ENCODE data around the gene KCTD1. TPM values are rescaled to one million over a fixed set of nuclear protein-coding genes. Genes with fewer than 3 reads are reported as not detected.

Gene KCTD1
- total RNA-seq, 1 donor from 2014 or later, result 27.8 TPM

DNA sequence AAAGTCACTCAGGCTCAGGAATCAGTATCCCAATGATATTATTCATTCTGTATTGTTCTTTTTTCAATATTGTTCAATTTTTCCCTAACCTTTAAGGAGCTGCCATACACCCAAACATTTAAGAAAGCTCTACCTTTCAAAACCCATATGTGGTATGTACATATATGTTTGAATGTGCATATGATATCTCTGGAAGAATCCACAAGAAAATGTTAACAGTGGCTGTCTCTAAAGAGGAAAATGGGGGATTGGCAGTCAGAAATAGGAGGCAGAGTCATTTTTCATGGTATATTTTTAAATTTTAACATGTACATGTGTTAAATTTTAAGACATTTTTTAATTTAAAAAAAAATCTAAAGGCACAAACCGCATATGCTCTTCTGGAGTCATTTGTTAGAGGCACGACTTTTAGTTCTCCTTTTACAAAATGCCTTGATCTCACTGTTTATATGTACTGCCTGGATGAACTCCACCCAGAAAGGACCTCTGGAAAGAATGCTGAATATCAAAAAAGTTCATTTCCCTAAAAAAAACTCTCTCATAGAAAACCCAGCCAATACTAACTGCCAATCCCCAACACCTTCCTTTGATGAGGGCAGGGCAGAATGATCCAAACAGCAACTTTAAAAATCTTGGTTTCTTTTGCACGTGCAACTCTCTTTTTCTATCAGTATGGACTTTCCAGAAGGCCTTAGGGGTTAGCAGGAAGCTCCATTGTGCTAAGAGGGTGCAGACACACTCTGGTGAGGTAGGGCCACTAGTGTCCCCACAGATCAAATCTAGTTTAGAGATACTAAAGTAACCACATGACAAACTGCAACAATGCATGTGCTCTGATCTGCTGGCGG lies 23.6 kb downstream of the KCTD1 start:
- DNase-seq (ENCODE audit: low read depth, low spot score), result no peak
- H3K4me1 Mint-ChIP-seq, result peaks cover 25% of the 10 kb centered on the region
- no peaks in the 10 kb centered on the region for H3K27me3 Mint-ChIP-seq (ENCODE audit: low read depth)
- H3K36me3 Mint-ChIP-seq (ENCODE audit: low read depth), result no peaks in the 10 kb centered on the region
- no peak overlapping the region for H3K4me3 Mint-ChIP-seq
- TF ChIP-seq CTCF (conservative IDR thresholded peaks at IDR 0.05), result no peak
- no peaks in the 10 kb centered on the region for H3K9me3 Mint-ChIP-seq
- H3K27ac Mint-ChIP-seq (ENCODE audit: unreplicated experiment), result no peak overlapping the region

- no peak for TF ChIP-seq CTCF (conservative IDR thresholded peaks at IDR 0.05)
- H3K27ac Mint-ChIP-seq (ENCODE audit: unreplicated experiment), result no peak overlapping the region
Observed at GRCh38 chr18:26524002-26524401, 24.4 kb downstream of the KCTD1 start.

DNA sequence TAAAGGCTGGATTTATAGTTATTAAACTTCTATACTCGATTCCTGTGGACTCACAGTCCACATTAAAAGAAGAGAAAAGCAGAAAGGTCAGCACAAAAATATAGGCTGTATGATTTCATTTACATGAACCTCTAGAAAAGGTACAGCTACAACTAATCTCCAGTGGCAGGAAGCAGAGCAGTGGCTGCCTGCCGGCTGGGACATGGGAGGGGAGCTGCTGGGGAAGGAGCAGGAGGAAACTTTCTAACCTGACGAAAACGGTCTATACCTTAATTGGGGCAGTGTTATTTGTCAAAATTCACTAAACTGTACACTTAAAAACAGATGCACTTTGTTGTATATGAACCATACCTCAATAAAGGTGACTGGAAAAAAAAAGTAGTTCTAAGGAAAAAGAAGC lies 26.7 kb downstream of the KCTD1 start:
- Mint-ChIP-seq H3K36me3 (ENCODE audit: low read depth) (no peaks in the 10 kb centered on the region), H3K4me1 (peaks cover 20% of the 10 kb centered on the region), H3K9me3 (no peaks in the 10 kb centered on the region), H3K4me3 (no peak overlapping the region), H3K27ac (ENCODE audit: unreplicated experiment) (no peak overlapping the region), H3K27me3 (ENCODE audit: low read depth) (no peaks in the 10 kb centered on the region)
- no peak for TF ChIP-seq CTCF (conservative IDR thresholded peaks at IDR 0.05)
- DNase-seq (ENCODE audit: low read depth, low spot score), result no peak

More at GRCh38 chr18:26524002-26524401, 24.4 kb downstream of the KCTD1 start:
- Mint-ChIP-seq H3K27me3 (ENCODE audit: low read depth) (no peaks in the 10 kb centered on the region), H3K9me3 (no peaks in the 10 kb centered on the region), H3K4me1 (peaks cover 22% of the 10 kb centered on the region), H3K4me3 (no peak overlapping the region), H3K36me3 (ENCODE audit: low read depth) (no peaks in the 10 kb centered on the region)
- DNase-seq (ENCODE audit: low read depth, low spot score), result no peak

DNA sequence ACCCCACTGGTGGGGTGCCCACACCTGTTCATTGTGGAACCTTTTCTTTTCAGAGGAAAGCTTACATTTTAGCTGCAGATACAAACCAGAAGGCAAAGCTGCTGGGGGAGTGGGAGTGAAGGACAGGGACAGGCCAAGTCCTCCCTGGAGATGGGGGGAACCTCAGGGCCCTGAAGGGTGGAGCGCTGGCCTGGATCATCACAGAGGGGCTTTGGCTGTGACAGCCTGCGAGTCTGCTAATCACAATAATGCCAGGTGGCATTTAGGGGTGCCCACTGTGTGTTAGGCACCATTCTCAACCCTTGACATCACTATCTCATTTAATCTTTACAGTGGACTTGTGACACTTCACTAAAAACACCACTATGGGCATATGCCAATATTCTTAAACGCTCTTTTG lies 27.4 kb downstream of the KCTD1 start:
- Mint-ChIP-seq H3K27ac (ENCODE audit: unreplicated experiment) (no peak overlapping the region), H3K9me3 (no peaks in the 10 kb centered on the region), H3K36me3 (ENCODE audit: low read depth) (no peaks in the 10 kb centered on the region), H3K27me3 (ENCODE audit: low read depth) (no peaks in the 10 kb centered on the region), H3K4me1 (peaks cover 22% of the 10 kb centered on the region), H3K4me3 (no peak overlapping the region)
- no peak for TF ChIP-seq CTCF (conservative IDR thresholded peaks at IDR 0.05)
- no peak for DNase-seq (ENCODE audit: low read depth, low spot score)

DNA sequence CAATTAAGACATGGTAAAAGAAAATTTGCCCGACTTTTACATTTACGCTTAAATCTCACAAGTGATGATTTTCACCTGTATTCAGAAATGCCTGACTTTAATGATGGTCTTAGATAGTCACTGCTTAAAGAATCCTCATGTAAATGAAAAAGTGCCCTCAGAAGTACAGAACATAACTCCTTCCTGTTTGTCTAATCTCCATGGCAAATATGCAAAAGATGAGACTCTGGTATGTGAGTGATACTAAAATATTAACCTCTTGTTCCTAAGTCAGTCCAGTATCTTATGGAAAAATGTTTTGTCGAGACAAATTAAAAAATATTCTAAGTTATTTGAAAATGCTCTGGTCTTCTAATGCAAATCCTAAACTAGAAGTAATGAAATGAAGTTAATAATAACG lies 29.2 kb downstream of the KCTD1 start:
- no peak for DNase-seq (ENCODE audit: low read depth, low spot score)
- no peak for TF ChIP-seq CTCF (conservative IDR thresholded peaks at IDR 0.05)
- H3K27ac Mint-ChIP-seq (ENCODE audit: unreplicated experiment), result no peak overlapping the region
- no peak overlapping the region for H3K4me3 Mint-ChIP-seq
- no peaks in the 10 kb centered on the region for H3K27me3 Mint-ChIP-seq (ENCODE audit: low read depth)
- no peaks in the 10 kb centered on the region for H3K9me3 Mint-ChIP-seq
- no peaks in the 10 kb centered on the region for H3K36me3 Mint-ChIP-seq (ENCODE audit: low read depth)
- H3K4me1 Mint-ChIP-seq, result peaks cover 30% of the 10 kb centered on the region

All from neural crest cell (in vitro differentiated cells).